Erythroblast (primary cell): ENCODE measurements around the gene ARSB.

Source experiments
- DNase-seq, 2 experiments: peaks; one replicate each; lab custom pipeline; 2025; lab: John Stamatoyannopoulos, UW
- GATA1 ChIP-seq: IDR thresholded peaks from 2 replicates; pipeline ENCODE4 v1.6.1; 2011; ENCODE audit warnings: low read depth, mild to moderate bottlenecking, control low read depth, low read length, moderate library complexity
- POLR2A ChIP-seq: IDR thresholded peaks from 2 replicates; pipeline ENCODE4 v1.6.1; 2011; ENCODE audit warnings: mild to moderate bottlenecking, low read length

ARSB gene

GRCh38 chr5:79008362-79008761 is 23.3 kb upstream of the ARSB start:
- TF ChIP-seq POLR2A (no peak), GATA1 (no peak)
- no peak for DNase-seq

- DNase-seq = no peak
- TF ChIP-seq GATA1 (no peak), POLR2A (no peak)
Measured at GRCh38 chr5:79007872-79008271, 22.8 kb upstream of the ARSB start.

DNA sequence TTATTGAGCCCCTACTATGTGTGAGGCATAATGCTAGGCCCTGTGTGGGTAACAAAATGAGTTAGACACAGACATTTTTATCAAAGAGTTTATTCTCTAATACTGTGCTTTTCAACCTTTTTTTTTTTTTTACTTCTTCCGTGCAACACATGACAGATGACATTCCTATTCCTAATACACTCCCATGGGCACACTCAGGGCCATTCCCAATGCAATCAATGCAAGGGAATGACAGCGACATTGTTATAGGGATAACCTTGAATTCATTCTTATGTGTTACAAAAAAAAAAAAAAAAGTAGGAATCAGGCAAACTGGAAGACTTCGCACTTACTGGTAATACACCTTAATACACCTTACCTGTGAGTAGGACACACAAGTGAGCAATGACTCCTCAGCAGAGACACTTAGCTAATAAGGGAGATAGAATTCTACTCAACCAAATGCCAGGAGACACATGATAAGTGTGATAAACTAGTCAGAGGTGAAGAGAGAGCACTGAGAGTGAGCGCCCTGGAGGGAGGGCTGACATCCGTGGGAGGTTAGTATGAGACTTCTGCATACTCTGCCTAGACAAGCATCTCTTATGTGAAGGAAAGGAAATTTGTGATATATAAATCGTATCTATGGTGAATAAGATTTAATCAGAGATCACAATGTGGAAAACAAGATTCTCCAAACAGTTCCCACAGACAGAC is 21.0 kb upstream of the ARSB start:
- no peak for DNase-seq
- TF ChIP-seq POLR2A (no peak), GATA1 (no peak)

- no peak for DNase-seq
- TF ChIP-seq GATA1 = no peak
- TF ChIP-seq POLR2A = no peak
Measured at GRCh38 chr5:79005151-79005550, 20.0 kb upstream of the ARSB start.

- DNase-seq = no peak
Measured at GRCh38 chr5:79002374-79002773, 17.3 kb upstream of the ARSB start.

GRCh38 chr5:79001471-79001870 is 16.4 kb upstream of the ARSB start:
- no peak for DNase-seq
- TF ChIP-seq GATA1 (no peak), POLR2A (no peak)

More at GRCh38 chr5:79002374-79002773, 17.3 kb upstream of the ARSB start:
- TF ChIP-seq POLR2A (no peak), GATA1 (no peak)

DNA sequence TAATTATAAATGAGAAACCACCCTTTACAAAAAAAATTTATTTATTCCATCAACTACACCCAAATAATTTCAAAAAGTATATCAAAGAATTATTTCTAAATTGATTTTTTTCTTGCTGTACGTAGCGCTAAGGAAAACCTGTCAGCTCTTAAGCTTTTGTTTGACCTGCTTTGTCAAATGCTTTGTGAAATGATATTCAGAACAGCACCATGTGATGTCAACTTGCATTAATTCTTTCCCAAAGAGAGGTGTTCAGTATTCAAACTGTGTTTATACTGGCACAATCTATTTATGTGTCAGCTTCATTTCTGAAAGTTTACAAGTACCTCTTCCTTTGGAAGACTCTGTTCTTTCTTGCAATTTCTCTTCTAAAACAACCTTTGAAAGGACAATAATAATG is 12.0 kb upstream of the ARSB start:
- TF ChIP-seq POLR2A = no peak
- TF ChIP-seq GATA1 = no peak
- DNase-seq = no peak

GRCh38 chr5:78995521-78996007 is 10.5 kb upstream of the ARSB start:
- TF ChIP-seq POLR2A (no peak), GATA1 (no peak)
- DNase-seq = no peak

DNA sequence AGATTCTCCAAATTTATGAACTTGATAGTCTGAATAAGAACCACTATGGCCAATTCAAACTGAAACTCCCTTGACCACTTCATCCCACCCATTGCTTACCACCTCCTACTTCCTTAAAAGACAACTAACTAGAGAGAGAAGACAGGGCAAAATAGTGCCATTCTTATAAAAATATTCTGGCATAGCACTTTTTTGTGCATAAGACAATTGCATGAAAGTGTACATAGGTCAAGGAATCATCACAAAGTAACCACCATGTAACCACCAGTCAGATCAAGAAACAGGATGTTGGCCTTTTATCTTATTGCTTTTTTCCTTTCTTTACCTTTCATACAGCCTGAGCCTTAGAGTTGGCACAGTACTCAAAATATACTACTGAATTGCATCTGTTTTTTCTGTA is 8.1 kb upstream of the ARSB start:
- DNase-seq = no peak
- TF ChIP-seq POLR2A (no peak), GATA1 (no peak)

DNA sequence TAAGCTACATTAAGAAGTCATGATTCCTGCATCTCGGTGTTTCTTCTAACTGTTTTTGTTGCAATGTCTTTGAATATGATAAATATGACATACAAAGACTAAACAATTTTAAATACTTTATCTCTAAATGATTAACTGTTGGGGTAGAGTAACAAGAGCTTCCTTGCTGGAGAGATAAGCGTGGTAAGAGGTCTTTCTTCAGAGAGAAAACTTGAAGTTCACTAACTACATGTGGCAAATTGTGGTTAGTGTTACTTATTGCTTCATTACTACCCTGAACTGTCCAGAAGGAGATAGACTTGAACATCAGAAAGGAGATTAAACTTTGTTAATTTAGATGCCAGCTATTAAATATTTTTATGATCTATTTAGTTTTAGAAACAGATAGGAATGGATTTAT is 7.0 kb upstream of the ARSB start:
- no peak for DNase-seq
- no peak for TF ChIP-seq GATA1
- no peak for TF ChIP-seq POLR2A

DNA sequence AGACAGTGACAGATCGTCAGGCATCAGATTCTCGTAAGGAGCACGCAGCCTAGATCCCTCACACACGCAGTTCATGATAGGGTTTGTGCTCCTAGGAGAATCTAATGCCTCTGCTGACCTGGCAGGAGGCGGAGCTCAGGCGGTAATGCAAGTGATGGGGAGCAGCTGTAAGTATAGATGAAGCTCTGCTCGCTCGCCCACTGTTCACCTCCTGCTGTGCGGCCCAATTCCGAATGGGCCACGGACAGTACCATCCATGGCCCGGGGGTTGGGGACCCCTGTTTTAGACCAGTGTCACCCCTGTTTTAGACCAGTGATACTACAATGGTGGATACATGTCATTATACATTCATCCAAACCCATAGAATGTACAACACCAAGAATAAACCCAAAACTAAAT is 4.0 kb upstream of the ARSB start:
- TF ChIP-seq GATA1 (no peak), POLR2A (no peak)
- no peak for DNase-seq

GRCh38 chr5:78985725-78986223 is 664 bp upstream of the ARSB start:
- peak; percentile 27 for TF ChIP-seq POLR2A
- no peak for TF ChIP-seq GATA1
- DNase-seq = peak; percentile 82 to 86

DNA sequence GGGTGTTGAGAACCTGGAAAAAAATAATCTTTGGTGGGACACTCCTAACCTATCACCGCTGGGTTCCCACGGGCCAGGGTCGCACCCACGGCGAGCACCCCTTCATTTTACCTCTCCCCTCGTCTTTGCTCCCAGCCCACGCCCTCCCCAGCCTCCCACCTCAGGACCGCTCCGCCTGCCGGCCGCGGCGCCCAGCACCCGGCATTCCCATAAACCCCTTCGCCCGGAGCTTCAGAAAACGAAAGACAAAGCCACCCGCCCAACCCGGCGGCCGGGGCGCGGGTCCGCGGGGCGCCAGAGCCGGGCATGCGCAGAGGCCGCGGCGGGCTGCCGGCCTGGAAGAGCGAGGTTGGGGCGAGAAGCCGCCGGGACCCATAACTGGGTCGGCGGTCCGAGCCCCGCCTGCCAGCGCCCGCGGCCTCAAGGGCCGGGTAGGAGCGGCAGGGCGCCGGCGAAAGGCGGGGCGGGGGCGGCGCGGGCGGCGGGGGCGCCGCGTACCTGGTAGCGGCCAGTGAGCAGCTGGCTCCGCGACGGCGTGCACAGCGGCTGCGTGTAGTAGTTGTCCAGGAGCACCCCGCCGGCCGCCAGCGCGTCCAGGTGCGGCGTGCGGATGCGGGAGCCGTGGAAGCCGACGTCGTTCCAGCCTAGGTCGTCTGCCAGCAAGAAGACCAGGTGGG is 533 bp downstream of the ARSB start:
- DNase-seq = peak; percentile 86 to 92
- TF ChIP-seq GATA1 (no peak), POLR2A (peak; percentile 54)
